ENCODE measurements around the gene DYNC2H1. TPM values are rescaled to one million over a fixed set of nuclear protein-coding genes. Genes with fewer than 3 reads are reported as not detected.

DYNC2H1 gene
- total RNA-seq, 1 donor from 2014 or later = 12.5 TPM

DNA sequence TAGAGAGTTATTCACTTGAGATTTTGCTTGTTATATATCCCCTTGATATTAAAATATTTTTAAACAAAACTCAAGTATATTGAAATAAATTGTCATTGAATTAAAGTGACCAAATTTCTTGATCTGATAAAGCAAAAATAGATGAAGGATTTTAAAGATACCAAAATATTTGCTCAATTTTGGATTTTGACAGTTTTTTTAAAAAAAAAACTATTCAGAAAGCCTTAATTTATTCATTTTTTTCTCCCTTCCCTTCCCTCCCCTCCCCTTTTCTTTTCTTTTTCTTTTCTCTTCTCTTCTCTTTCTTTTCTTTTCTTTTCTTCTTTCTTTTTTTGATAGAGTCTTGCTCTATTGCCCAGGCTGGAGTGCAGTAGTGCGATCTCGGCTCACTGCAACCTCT, 163.7 kb downstream of the DYNC2H1 start:
- no peak for DNase-seq (ENCODE audit: low read depth, low spot score)

- DNase-seq (ENCODE audit: low read depth, low spot score) = no peak
These were observed 164.8 kb downstream of the DYNC2H1 start for GRCh38 chr11:103274025-103274424.

GRCh38 chr11:103279821-103280220, 170.6 kb downstream of the DYNC2H1 start:
- no peak for DNase-seq (ENCODE audit: low read depth, low spot score)

- DNase-seq (ENCODE audit: low read depth, low spot score) = no peak
These were observed 172.1 kb downstream of the DYNC2H1 start for GRCh38 chr11:103281301-103281700.

DNA sequence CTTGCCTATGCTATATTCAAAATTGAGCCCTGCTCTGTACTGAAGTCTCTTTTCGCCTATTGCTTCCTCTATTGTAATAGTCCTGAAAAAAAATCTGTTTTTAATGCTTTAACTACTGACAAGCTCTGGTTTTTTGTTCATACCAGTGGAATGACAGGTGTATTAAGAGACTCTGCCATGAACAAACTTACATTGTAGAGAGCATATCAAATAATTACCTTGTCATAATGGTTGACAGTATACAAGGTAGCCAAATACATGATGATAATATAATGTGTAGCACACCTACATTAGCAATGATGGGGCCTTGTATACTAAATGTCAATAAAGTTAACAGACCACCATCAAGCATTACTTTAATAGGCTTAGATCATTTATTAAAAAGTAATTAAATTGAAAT, 175.0 kb downstream of the DYNC2H1 start:
- DNase-seq (ENCODE audit: low read depth, low spot score) = no peak

GRCh38 chr11:103294516-103294915, 185.3 kb downstream of the DYNC2H1 start:
- DNase-seq (ENCODE audit: low read depth, low spot score) = no peak

GRCh38 chr11:103295704-103296103, 186.5 kb downstream of the DYNC2H1 start:
- no peak for DNase-seq (ENCODE audit: low read depth, low spot score)

DNA sequence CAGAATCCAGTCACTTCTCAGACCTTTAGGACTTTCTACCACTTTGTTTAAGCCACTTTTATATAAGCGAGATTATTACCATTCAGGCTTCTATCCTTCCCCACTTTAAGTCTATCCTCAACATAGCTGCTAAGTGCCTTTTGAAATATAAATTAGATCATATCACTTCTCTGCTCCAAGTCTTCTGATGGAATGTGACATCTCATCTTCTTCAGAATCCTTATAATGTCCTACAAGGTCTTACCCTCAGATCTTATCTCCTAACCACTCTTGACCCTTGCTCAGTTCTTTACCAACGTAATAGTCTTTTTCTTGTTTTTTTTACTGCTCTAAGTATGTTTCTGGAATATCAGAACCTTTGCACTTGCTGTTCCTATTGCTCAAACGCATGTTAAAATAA, 188.7 kb downstream of the DYNC2H1 start:
- no peak for DNase-seq (ENCODE audit: low read depth, low spot score)

DNA sequence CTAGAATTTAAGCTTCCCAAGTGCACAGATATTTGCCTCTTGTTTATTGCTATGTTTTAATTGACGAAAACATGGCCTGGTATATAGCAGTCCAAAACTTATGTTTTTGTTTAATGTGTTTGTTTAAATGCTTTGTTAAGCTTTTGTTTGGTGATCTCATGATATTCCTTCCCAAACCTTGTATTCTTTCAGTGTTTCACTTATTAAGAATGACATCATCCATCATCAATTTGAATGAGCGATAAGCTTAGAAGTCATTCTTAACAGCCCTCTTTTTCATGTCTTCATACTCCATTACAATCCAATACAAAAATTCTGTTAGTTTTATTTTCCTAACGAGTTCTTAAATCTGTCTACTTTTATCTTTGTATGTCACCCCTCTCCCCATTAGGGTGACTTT, 206.0 kb downstream of the DYNC2H1 start:
- DNase-seq (ENCODE audit: low read depth, low spot score) = no peak

DNA sequence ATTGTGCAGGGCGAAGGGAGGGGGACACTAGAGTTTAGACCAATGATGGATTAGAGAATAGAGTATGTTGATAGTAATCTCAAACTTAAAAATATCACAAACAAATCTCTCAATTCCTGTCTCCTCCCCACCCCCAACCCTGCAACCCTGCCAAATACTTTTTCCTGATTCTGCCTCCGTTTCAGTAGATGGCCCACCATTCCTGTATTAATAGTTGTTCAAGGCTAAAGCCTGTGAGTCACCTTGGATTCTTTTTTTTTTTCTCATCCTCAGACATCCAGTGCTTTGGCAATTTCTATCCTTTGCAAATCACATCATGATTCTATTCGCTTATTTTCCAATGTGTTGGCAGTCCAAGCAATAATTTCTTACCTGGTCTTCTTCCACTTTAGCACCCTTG, 207.9 kb downstream of the DYNC2H1 start:
- no peak for DNase-seq (ENCODE audit: low read depth, low spot score)

- DNase-seq (ENCODE audit: low read depth, low spot score) = peak; percentile 20
These were observed 213.6 kb downstream of the DYNC2H1 start for GRCh38 chr11:103322821-103323220.

DNA sequence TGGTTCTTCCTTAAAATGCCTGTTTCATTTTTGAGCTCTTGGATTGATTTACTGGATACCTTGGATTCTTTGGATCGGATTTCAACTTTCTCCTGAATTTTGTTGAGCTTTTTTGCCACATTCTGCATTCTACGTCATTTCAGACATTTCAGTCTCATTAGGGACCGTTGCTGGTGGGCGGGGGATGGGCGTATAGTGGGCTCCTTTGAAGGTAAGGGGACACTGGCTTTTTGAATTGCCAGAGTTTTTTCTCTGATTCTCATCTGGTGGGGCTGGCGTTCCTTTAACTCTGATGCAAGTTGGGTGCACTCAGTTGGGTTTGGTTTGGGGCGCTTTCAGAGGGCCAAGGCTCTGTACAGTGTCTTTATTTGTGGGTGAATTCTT, 216.5 kb downstream of the DYNC2H1 start:
- DNase-seq (ENCODE audit: low read depth, low spot score) = no peak

DNA sequence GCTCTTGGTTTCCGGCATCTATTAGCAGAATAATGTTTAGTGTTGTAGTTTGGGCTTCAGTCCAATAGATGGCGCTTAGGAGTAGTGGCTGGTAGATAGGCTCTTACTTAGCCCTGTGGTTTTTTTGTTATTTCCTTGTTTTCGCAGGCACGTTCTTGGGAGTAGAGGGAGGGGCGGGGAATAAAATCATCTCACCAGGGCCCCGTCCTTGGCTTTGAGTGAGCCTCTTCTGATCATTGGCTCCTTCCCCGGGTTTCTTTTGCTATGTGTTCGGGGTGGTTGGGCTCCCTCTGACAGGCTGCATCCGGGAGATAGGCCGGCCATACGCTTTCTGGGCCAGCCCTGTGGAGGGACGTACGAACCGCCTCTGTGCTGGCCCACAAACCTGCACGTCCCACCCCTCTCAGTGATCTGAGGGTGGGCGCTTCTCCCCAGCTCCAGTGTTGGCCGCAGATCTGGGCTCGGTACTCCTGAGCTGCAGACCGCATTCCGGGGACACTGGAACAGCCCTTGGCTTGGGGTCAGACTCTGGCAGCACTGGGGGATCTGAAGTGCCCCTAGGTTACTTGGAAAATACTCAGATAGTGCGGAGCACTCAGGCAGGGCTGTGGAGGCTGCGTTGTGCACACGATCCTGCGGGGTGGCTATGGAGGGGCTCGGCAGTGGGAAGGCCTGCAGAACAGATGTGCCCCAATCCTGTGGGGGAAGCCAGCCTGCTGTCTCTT, 217.0 kb downstream of the DYNC2H1 start:
- DNase-seq (ENCODE audit: low read depth, low spot score) = peak; percentile 33

DNA sequence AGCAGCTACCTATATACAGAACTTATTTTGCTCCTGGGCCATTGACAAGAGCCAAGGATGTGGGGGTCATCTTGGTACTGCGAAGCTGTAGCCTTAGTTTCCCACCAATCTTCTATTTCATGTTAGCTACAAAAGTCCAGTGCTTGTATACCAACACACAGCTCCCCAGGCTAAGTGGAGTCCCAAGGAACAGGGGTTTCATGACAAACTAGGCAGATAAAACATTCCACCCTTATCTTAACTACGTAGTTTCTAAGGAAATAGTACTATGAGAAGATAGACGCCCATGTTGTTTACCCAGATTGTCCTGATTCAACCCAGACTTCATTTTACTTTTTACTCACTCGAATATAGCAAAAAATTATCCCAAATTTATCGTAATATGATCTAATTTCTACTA, 218.5 kb downstream of the DYNC2H1 start:
- no peak for DNase-seq (ENCODE audit: low read depth, low spot score)

DNA sequence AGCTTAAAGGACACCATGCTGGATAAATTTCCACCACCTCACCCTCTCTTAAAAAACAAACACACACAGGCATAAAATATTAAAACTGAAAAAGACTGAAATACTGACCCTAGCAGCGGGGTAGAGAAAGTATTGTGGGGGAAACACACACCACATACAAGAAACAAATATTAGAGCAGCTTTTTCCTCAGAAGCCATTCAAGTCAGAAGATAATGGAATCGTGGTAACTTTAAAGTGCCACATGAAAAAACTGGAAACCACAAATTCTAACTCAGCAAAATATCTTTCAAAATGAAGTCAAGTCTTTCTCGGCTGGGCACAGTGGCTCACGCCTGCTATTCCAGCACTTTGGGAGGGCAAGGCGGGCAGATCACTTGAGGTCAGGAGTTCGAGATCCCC, 223.2 kb downstream of the DYNC2H1 start:
- no peak for DNase-seq (ENCODE audit: low read depth, low spot score)

- no peak for DNase-seq (ENCODE audit: low read depth, low spot score)
These were observed 229.6 kb downstream of the DYNC2H1 start for GRCh38 chr11:103338621-103339484.

GRCh38 chr11:103339485-103339857, 230.2 kb downstream of the DYNC2H1 start:
- no peak for DNase-seq (ENCODE audit: low read depth, low spot score)

- DNase-seq (ENCODE audit: low read depth, low spot score) = no peak
These were observed 231.7 kb downstream of the DYNC2H1 start for GRCh38 chr11:103340956-103341355.

- DNase-seq (ENCODE audit: low read depth, low spot score) = no peak
These were observed 235.7 kb downstream of the DYNC2H1 start for GRCh38 chr11:103344886-103345285.

- DNase-seq (ENCODE audit: low read depth, low spot score) = no peak
These were observed 240.4 kb downstream of the DYNC2H1 start for GRCh38 chr11:103349595-103349994.

GRCh38 chr11:103354656-103355055, 245.4 kb downstream of the DYNC2H1 start:
- no peak for DNase-seq (ENCODE audit: low read depth, low spot score)

DNA sequence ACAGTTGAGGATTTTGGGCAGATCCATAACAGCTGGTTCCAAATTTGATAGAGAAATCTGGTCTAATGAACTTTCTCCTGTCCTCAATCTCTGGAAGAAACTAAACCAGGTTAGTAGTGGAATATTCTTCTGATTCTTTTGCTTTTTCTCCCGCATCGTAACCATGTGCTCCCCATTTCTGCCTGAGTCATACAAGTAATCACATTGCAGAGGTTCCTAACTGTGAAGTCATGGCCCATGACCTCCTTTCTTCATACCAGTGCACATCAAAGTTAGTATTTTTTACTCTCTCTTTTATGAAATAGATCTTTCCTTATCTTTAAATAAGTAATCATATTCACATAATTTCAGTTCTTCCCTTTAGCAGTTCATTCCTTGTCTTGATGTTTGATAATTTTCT, 249.0 kb downstream of the DYNC2H1 start:
- DNase-seq (ENCODE audit: low read depth, low spot score) = no peak

DNA sequence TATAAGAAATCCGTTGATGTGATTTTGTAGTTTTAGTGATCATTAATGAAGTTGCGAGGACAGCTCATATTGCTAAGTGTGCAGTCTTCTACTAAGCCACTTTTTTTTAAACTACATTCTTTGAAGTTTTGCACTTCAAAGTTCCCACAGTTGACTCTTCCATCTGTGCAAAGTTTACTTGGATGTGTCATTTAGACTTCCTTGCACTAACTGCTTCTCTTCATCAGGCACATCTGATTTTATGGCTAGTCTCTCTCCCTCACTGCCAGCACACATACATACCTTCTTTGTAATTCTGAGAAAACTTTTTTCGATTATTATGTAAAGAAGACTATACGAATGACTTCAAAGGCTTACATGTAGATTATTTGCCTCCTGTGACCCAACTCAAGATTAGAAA, 250.0 kb downstream of the DYNC2H1 start:
- no peak for DNase-seq (ENCODE audit: low read depth, low spot score)

Measured in pulmonary artery endothelial cell (primary cell).